Fibroblast of mammary gland (primary cell): ENCODE data around the gene CDH23.

Experiments used
- DNase-seq: peaks from one replicate; pipeline ENCODE4 v3.0.0-alpha.2; 2010; ENCODE audit warnings: low read depth
- H3K4me3 ChIP-seq: 2 replicates; pipeline ENCODE4 v1.5.1; 2011; ENCODE audit warnings: low read depth, mild to moderate bottlenecking, low read length, moderate library complexity; ENCODE audit not compliant: control insufficient read depth
- CTCF ChIP-seq: conservative IDR thresholded peaks from 2 replicates; pipeline ENCODE4 v1.5.1; 2011; ENCODE audit warnings: low read depth, low read length, inconsistent platforms; ENCODE audit not compliant: control insufficient read depth, insufficient read depth

The CDH23 gene

GRCh38 chr10:71717056-71717455, 320.3 kb downstream of the CDH23 start:
- H3K4me3 ChIP-seq: no peak overlapping the region
- no peak for TF ChIP-seq CTCF
- no peak for DNase-seq

GRCh38 chr10:71717551-71717951, 320.8 kb downstream of the CDH23 start:
- no peak for TF ChIP-seq CTCF
- no peak overlapping the region for H3K4me3 ChIP-seq
- DNase-seq: no peak

- DNase-seq: no peak
- no peak overlapping the region for H3K4me3 ChIP-seq
- TF ChIP-seq CTCF: no peak
Observed at GRCh38 chr10:71718165-71718698, 321.5 kb downstream of the CDH23 start.

DNA sequence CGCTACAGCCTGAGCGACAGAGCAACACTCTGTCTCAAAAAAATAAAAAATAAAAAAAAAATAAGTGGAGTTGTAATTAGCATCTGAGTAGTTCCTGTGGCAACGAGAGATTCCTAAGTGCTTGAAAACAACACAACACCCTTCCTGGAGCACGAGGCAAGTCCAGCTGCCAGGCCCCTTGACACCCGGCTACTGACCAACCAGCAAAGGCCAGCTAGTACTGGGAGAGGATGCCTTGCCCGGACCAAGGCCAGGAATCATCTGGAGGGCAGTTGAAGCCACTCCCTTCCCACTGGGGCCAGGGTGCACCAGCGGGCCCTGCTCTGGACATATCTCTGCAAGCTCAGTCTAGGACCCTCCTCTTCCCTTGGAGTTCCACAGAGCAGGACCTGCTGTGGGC, 322.3 kb downstream of the CDH23 start:
- no peak overlapping the region for H3K4me3 ChIP-seq
- peak; percentile 7 for DNase-seq
- no peak for TF ChIP-seq CTCF

DNA sequence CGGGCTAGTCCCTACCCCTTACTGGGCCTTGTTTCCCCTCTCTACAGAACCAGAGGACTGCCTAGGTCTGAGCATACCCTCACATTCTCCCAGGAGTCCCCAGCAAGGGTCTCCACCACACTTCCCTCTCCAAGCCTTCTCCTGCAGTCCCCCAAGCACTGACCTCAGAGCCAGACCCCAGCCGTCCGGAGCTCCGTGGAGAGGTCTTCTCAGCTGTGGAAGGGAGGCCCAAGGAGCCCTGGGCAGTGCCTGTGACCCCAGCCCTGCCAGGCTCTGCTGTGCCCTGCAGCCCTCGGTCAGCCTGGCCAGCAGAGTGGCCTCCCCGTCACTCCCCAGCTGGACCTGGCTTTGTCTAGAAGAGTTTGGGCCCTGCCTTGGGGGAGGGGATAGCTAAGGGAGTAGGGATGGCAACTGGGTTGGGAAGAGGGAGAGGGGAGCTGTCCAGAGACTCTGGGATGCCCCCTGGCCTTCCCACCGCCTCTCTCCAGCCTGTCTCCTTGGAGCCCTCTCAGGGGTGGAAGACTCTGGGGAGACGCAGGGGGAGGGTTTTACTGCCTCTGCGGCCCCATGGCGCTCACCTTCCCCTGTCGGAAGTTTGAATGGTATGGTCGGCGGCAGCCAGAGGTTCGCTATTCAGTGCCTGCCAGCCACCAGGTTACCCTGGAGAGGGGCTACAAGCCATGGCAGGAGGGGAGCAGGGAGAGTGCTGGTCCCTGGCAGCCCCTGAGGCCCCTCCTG, 322.9 kb downstream of the CDH23 start, which contains the start of gene C10orf105:
Gene C10orf105, minus strand, starts transcription at position 315 of the 738 bp plus-strand sequence. CDS start 3,441 bp downstream, outside the sequence.
- TF ChIP-seq CTCF: no peak
- DNase-seq: no peak
- H3K4me3 ChIP-seq: no peak within 1 kb of the TSS

DNA sequence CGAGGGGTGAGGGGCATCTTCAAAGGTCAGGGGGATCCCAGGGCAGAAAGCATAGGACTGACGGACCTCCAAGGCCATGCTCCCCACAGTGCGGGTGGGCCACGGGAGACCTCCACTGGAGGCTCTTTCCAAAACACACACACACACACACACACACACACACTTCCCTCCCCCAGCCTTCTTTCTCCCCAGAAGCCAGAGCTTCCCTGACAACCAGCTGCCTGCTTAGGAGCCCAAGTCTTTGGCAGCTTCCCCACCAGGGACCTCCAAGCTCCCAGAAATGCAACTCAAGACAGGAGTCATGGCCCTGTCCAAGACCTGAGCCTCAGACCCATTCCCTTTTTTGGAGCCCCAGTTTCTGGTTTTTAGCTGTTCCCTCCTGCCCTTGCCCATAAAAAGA, 323.6 kb downstream of the CDH23 start:
- no peak overlapping the region for H3K4me3 ChIP-seq
- DNase-seq: no peak
- TF ChIP-seq CTCF: no peak
